ENCODE results near the gene CHST13.

The CHST13 gene, protein sequence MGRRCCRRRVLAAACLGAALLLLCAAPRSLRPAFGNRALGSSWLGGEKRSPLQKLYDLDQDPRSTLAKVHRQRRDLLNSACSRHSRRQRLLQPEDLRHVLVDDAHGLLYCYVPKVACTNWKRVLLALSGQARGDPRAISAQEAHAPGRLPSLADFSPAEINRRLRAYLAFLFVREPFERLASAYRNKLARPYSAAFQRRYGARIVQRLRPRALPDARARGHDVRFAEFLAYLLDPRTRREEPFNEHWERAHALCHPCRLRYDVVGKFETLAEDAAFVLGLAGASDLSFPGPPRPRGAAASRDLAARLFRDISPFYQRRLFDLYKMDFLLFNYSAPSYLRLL

DNA sequence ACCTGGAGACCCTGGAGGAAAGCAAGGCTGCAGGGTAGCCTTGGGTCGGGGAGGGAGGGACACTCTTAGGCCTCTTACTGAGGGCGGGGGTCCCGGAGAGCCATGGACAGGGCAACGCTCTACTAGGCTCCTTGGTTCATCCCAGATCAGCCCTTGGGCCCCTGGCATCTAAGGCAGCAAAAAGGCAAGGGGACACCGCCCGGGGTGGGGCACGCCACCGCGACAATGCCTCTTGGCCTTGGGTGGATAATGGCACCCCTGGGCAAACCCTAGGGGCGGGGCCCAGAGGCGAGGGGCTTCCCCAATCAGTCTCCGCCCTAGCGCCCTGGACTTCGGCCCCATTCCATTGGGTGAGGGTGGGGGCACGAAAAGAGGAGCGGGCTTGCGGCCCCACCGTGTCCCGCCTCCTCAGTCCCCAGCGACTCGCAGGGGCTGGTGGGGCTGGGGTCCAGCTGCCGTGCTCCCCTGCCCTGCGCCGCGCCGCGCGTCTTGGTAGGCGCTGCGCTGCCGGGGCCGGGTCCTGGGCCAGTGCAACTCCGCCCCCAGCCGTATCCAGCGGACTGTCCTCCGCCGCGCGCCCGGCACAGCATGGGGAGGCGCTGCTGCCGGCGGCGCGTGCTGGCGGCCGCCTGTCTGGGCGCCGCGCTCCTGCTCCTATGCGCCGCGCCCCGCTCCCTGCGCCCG is at the start of gene CHST13:
CHST13 (plus strand) TSS at position 411 of the 684 bp plus-strand sequence; CDS start at position 589, 178 bp downstream.
- Histone ChIP-seq H3K4me3 (peak within 1 kb of the TSS in 4 of 10 experiments; percentile 19 to 37 (median 36); a peak in 5 of 20 replicates), H3K27me3 (peaks cover 26 to 42% (median 37%) of the 10 kb centered on the region in 11 experiments), H3K4me2 (peak within 1 kb of the TSS in 8 of 11 experiments; percentile 21 to 80 (median 62); a peak in 16 of 22 replicates), H3K9me3 (replicated peaks in 1 of 11) (peaks cover 0 to 14% (median 0%) of the 10 kb centered on the region in 11 experiments; a peak in 1 of 22 replicates), H3K9ac (0 out of 22 replicates have a peak within 1 kb of the TSS, but pooled peaks of 1 of the 11 experiments have one; percentile 25), H4K20me1 (peaks cover 0 to 16% (median 0%) of the 10 kb centered on the region in 11 experiments; a peak in 6 of 22 replicates), H3K4me1 (peaks cover 31 to 55% (median 47%) of the 10 kb centered on the region in 10 experiments), H3K36me3 (no peaks in the 10 kb centered on the region), H3K27ac (no peak within 1 kb of the TSS)
- TF ChIP-seq Cebpa-rat (IDR thresholded peaks at IDR 0.05) = no peak

DNA sequence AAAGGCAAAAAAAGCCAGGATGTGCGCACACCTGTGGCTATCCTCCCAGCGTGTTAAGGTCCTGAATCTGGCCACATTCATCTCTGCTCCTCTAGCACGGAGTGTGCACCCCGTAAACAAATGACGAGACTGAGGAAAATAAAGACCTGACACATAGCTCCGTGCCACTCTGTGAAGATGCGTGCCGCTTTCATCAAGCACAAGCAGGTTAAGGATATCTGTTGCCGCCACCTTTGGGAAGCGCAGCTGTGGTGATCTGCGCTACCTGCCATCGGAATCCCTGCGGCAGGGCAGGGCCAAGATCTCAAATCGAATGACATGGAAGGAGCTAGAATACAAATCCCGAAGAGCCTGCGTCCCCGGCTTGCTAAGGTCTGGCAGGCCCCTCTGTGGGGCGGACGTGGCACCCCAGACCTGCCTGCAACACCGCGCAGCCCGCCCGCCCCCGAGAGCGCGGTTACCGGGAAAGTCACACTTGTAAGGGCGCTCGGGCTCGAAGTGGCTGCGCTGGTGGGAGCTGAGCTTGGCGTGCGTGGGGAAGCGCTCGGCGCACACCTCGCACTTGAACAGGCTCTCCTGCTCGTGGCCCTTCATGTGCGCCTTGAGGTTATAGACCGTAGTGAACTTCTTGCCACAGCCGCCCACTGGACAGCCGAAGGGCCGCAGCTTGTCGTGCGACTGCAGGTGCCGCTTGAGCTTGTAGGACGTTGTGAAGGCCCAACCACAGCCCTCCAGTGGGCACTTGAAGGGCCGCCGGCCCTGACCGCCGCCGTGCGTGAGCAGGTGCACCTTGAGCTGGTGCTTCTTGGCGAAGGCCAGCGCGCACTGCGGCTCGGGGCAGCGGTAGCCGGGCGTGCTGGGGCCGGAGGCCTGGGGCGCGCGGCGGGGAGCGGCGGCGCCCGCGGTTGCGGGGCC is 49.2 kb upstream of the CHST13 start:
- peaks cover 52 to 57% (median 55%) of the 10 kb centered on the region in 11 experiments; a peak in 21 of 22 replicates for H4K20me1 ChIP-seq
- peaks cover 22 to 34% (median 24%) of the 10 kb centered on the region in 11 experiments for H3K36me3 ChIP-seq
- peaks cover 38 to 45% (median 42%) of the 10 kb centered on the region in 10 experiments for H3K4me1 ChIP-seq
- H3K9ac ChIP-seq = peak overlapping the region; percentile 94 to 99 (median 98)
- H3K4me2 ChIP-seq = peak overlapping the region; percentile 85 to 100 (median 99)
- TF ChIP-seq Cebpa-rat (IDR thresholded peaks at IDR 0.05) = no peak
- no peaks in the 10 kb centered on the region for H3K27me3 ChIP-seq
- peak overlapping the region; percentile 86 to 99 (median 94) for H3K4me3 ChIP-seq
- H3K27ac ChIP-seq = peak overlapping the region; percentile 92 to 98 (median 97)
- H3K9me3 ChIP-seq (replicated peaks in 1 of 11) = no peaks in the 10 kb centered on the region

DNA sequence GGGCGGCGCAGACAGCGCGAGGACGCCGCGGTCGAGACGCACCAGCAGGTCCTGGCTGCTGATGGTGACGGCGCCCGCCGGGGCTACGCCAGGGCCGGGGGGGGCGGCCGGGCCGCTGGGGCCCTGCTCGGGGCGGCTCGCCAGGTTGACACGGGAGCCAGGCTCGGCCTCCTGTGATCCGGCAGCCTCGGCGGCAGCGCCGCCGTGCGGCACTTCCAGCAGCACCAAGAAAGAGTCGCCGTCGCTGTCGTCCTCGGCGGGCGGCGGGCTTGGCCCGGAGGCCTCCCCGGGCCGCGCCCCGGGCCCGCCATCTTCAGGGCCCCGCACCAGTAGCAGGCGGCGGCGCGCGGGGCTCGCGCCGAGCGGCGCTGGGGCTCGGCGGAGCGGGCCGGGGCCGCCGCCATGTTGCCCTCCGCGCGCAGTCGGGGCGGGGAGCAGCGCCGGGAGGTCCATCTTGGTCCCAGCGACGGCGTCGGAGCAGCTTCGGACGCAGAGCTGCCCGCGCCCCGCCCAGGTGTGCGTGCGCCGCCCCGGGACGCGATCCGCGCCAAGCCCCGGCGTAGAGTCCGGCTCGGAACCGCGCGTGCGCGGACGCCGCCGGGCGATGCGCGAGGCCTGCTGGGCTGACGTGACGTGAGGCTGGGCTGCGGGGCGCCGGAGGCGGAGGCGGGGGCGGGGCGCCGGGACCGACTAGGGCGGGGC is 48.4 kb upstream of the CHST13 start, which contains the start of gene ZXDC:
ZXDC (minus strand) TSS at position 479 of the 702 bp plus-strand sequence; CDS start at position 453, 26 bp downstream.
- Histone ChIP-seq H3K27me3 (no peaks in the 10 kb centered on the region), H3K4me2 (peak within 1 kb of the TSS; percentile 85 to 100 (median 99)), H4K20me1 (peaks cover 45 to 49% (median 48%) of the 10 kb centered on the region in 11 experiments; a peak in 21 of 22 replicates), H3K4me3 (peak within 1 kb of the TSS; percentile 86 to 99 (median 94)), H3K9me3 (replicated peaks in 1 of 11) (no peaks in the 10 kb centered on the region), H3K9ac (peak within 1 kb of the TSS; percentile 94 to 99 (median 98)), H3K4me1 (peaks cover 42 to 49% (median 45%) of the 10 kb centered on the region in 10 experiments), H3K27ac (peak within 1 kb of the TSS; percentile 92 to 98 (median 97)), H3K36me3 (peaks cover 14 to 26% (median 16%) of the 10 kb centered on the region in 11 experiments)
- no peak for TF ChIP-seq Cebpa-rat (IDR thresholded peaks at IDR 0.05)

- Histone ChIP-seq H4K20me1 (peaks cover 36 to 41% (median 40%) of the 10 kb centered on the region in 11 experiments; a peak in 21 of 22 replicates), H3K36me3 (peaks cover 6 to 18% (median 8%) of the 10 kb centered on the region in 11 experiments; a peak in 19 of 22 replicates), H3K9ac (peak overlapping the region; percentile 46 to 87 (median 73); a peak in 21 of 22 replicates), H3K4me3 (peak overlapping the region; percentile 50 to 71 (median 63)), H3K4me1 (peaks cover 38 to 50% (median 45%) of the 10 kb centered on the region in 10 experiments), H3K4me2 (peak overlapping the region; percentile 82 to 98 (median 92)), H3K9me3 (replicated peaks in 1 of 11) (no peaks in the 10 kb centered on the region), H3K27me3 (no peaks in the 10 kb centered on the region), H3K27ac (peak overlapping the region; percentile 10 to 75 (median 57); a peak in 18 of 22 replicates)
- no peak for TF ChIP-seq Cebpa-rat (IDR thresholded peaks at IDR 0.05)
Measured at GRCh38 chr3:126476166-126477060, 47.5 kb upstream of the CHST13 start.

- H3K4me2 ChIP-seq = no peak overlapping the region
- no peak overlapping the region for H3K4me3 ChIP-seq
- H4K20me1 ChIP-seq = peaks cover 30 to 35% (median 34%) of the 10 kb centered on the region in 11 experiments; a peak in 21 of 22 replicates
- no peaks in the 10 kb centered on the region for H3K27me3 ChIP-seq
- peaks cover 32 to 47% (median 39%) of the 10 kb centered on the region in 10 experiments for H3K4me1 ChIP-seq
- H3K9ac ChIP-seq = no peak overlapping the region
- no peaks in the 10 kb centered on the region for H3K9me3 ChIP-seq (replicated peaks in 1 of 11)
- H3K36me3 ChIP-seq = peaks cover 0 to 12% (median 1%) of the 10 kb centered on the region in 11 experiments; a peak in 15 of 22 replicates
- no peak for TF ChIP-seq Cebpa-rat (IDR thresholded peaks at IDR 0.05)
- no peak overlapping the region for H3K27ac ChIP-seq
Measured at GRCh38 chr3:126477061-126477380, 46.9 kb upstream of the CHST13 start.

DNA sequence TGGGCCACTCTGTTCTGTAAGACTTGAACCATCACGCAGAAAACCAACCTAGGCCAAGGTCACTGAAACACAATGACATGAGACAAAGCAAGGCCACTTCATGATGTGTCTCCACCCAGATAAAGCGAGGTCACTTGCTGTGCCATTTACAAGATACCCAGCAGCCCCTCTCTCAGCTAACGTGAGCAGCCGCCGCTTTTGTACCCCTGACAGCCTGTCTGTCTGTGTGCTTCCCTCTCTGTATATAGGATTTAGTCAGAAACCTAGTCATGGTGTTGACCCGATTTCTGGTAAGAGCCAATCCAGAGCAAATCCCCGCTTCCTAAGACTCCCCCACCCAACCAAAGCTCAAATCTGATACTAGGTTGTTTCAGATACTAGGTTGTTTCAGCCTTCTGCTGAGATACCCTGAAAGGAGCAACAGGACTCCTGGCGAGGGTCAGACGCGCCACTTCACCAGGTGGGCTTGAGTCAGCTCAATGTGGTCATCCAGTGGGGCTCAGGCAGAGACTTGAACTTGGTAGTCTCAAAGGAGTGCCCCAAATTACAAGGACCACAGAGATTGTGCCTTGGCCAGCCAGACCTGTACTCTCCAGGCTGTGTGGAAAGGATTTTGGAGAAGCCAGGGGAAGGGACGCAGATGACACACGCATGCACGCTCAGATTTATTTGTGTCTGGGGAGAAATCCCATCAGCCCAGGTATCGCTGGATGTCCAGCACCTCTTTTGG is 45.2 kb upstream of the CHST13 start:
- Histone ChIP-seq H3K27ac (no peak overlapping the region), H4K20me1 (peaks cover 13 to 18% (median 16%) of the 10 kb centered on the region in 11 experiments; a peak in 21 of 22 replicates), H3K4me3 (no peak overlapping the region), H3K36me3 (no peaks in the 10 kb centered on the region), H3K27me3 (no peaks in the 10 kb centered on the region), H3K4me2 (no peak overlapping the region), H3K9me3 (replicated peaks in 1 of 11) (no peaks in the 10 kb centered on the region), H3K4me1 (peaks cover 15 to 29% (median 21%) of the 10 kb centered on the region in 10 experiments), H3K9ac (no peak overlapping the region)
- no peak for TF ChIP-seq Cebpa-rat (IDR thresholded peaks at IDR 0.05)
